Small intestine (tissue), 7 donors: ENCODE results near the gene AP3D1. TPM values are rescaled to one million over a fixed set of nuclear protein-coding genes. Genes with fewer than 3 reads are reported as not detected.

ENCODE experiments used
- DNase-seq, 2 donors: peaks; one replicate each; pipeline versions ENCODE4 v3.0.0 to v3.0.0-alpha.2; 2013
- FAIRE-seq: peaks from 2 replicates; lab custom pipeline; 2012; peaks lifted over from hg19 to GRCh38; lab: Jason Lieb, UNC
- H3K27ac ChIP-seq, 3 donors: one replicate each; pipeline ENCODE4 v1.5.1; 2013; ENCODE audit warnings: low read length in 2 of 3, mild to moderate bottlenecking in 2 of 3, control low read depth in 1 of 3, inconsistent platforms in 1 of 3, low read depth in 1 of 3, moderate library complexity in 1 of 3
- H3K27me3 ChIP-seq, 3 donors: one replicate each; pipeline ENCODE4 v1.6.1; 2013; ENCODE audit warnings: low read length in 3 of 3, inconsistent platforms in 1 of 3; ENCODE audit not compliant: control insufficient read depth in 3 of 3, insufficient read depth in 3 of 3
- H3K36me3 ChIP-seq, 3 donors: one replicate each; pipeline ENCODE4 v1.6.1; 2013; ENCODE audit warnings: low read length in 3 of 3, inconsistent platforms in 1 of 3, low read depth in 1 of 3, mild to moderate bottlenecking in 1 of 3, moderate library complexity in 1 of 3; ENCODE audit not compliant: control insufficient read depth in 3 of 3, insufficient read depth in 2 of 3
- H3K4me1 ChIP-seq, 3 donors: one replicate each; pipeline ENCODE4 v1.6.1; 2013; ENCODE audit warnings: low read length in 2 of 3, inconsistent platforms in 1 of 3, low read depth in 1 of 3, mild to moderate bottlenecking in 1 of 3, moderate library complexity in 1 of 3; ENCODE audit not compliant: control insufficient read depth in 3 of 3, insufficient read depth in 2 of 3
- H3K4me3 ChIP-seq, 3 donors: one replicate each; pipeline ENCODE4 v1.5.1; 2013; ENCODE audit warnings: low read length in 3 of 3, control low read depth in 1 of 3, inconsistent platforms in 1 of 3, low read depth in 1 of 3, mild to moderate bottlenecking in 1 of 3, moderate library complexity in 1 of 3
- H3K9me3 ChIP-seq, 2 donors: one replicate each; pipeline ENCODE4 v1.6.1; 2013; ENCODE audit warnings: low read depth in 1 of 2, low read length in 1 of 2; ENCODE audit not compliant: control insufficient read depth in 2 of 2, insufficient read depth in 1 of 2
- WGBS, 3 donors: extraction: QIAGEN DNeasy Blood & Tissue Kit; methylation state at CpG; one replicate each; pipeline ENCODE4 v1.1.7; 2013; 5-methylcytosine and 5-hydroxymethylcytosine counted together
- polyA plus RNA-seq, 4 donors: library from polyadenylated mRNA; stranded (reverse) in 3 of 4; unstranded in 1 of 4; fragments of 200-250 nt in 3 of 4; fragments of 120-200 nt in 1 of 4; gene quantifications; one replicate each; pipeline versions ENCODE4 v1.2.1 to v1.2.3, GENCODE V29; 2013
- donor health status: healthy with polysubstance abuse.
- donor health status: control.
- donor health status: control.
- donor health status: Bipolar disorder and iron deficiency.
- donor health status: healthy.

Gene AP3D1
- polyA plus RNA-seq, 4 donors = 68.1 to 106 (median 89.9) TPM

- DNase-seq (no peak), FAIRE-seq (no peak)
- no peaks in the 10 kb centered on the region for H3K9me3 ChIP-seq
- WGBS, 3 donors = 86 to 93% (median 88%) methylated on average over 13 of the region's 13 CpGs
- peaks cover 0 to 27% (median 0%) of the 10 kb centered on the region in 3 donors for H3K4me1 ChIP-seq
- no peak overlapping the region for H3K4me3 ChIP-seq
- no peak overlapping the region for H3K27ac ChIP-seq
- peaks cover 7 to 97% (median 14%) of the 10 kb centered on the region in 3 donors for H3K36me3 ChIP-seq
- no peaks in the 10 kb centered on the region for H3K27me3 ChIP-seq
Measured at GRCh38 chr19:2187159-2187558, 35.8 kb upstream of the AP3D1 start.

- no peaks in the 10 kb centered on the region for H3K9me3 ChIP-seq
- H3K36me3 ChIP-seq = peaks cover 6 to 96% (median 12%) of the 10 kb centered on the region in 3 donors
- H3K4me1 ChIP-seq = peaks cover 0 to 18% (median 0%) of the 10 kb centered on the region in 3 donors
- 62 to 87% (median 85%) methylated on average over 28 of the region's 28 CpGs for WGBS, 3 donors
- no peak overlapping the region for H3K4me3 ChIP-seq
- DNase-seq = no peak
- peak overlapping the region in 2 of 3 donors; percentile 35 to 48 for H3K27ac ChIP-seq
- no peak for FAIRE-seq
- H3K27me3 ChIP-seq = no peaks in the 10 kb centered on the region
Measured at GRCh38 chr19:2186071-2186846, 34.9 kb upstream of the AP3D1 start.

- 65 to 88% (median 84%) methylated on average over 11 of the region's 11 CpGs for WGBS, 3 donors
- H3K27me3 ChIP-seq = no peaks in the 10 kb centered on the region
- DNase-seq (no peak), FAIRE-seq (no peak)
- H3K36me3 ChIP-seq = peaks cover 4 to 96% (median 12%) of the 10 kb centered on the region in 3 donors
- no peaks in the 10 kb centered on the region for H3K9me3 ChIP-seq
- H3K4me1 ChIP-seq = peaks cover 0 to 12% (median 0%) of the 10 kb centered on the region in 3 donors
- H3K4me3 ChIP-seq = no peak overlapping the region
- peak overlapping the region in 2 of 3 donors; percentile 33 to 48 for H3K27ac ChIP-seq
Measured at GRCh38 chr19:2185734-2186070, 34.3 kb upstream of the AP3D1 start.

- H3K27me3 ChIP-seq = no peaks in the 10 kb centered on the region
- 93 to 94% (median 93%) methylated on average over 22 of the region's 22 CpGs for WGBS, 3 donors
- DNase-seq (no peak), FAIRE-seq (no peak)
- H3K4me3 ChIP-seq = no peak overlapping the region
- no peaks in the 10 kb centered on the region for H3K9me3 ChIP-seq
- peaks cover 0 to 6% (median 0%) of the 10 kb centered on the region in 3 donors for H3K4me1 ChIP-seq
- peaks cover 2 to 96% (median 12%) of the 10 kb centered on the region in 3 donors for H3K36me3 ChIP-seq
- H3K27ac ChIP-seq = no peak overlapping the region
Measured at GRCh38 chr19:2184422-2184975, 33.1 kb upstream of the AP3D1 start.

GRCh38 chr19:2181633-2181997, 30.2 kb upstream of the AP3D1 start:
- WGBS, 3 donors = 75 to 95% (median 89%) methylated on average over 8 to 9 of the region's 9 CpGs
- no peaks in the 10 kb centered on the region for H3K27me3 ChIP-seq

GRCh38 chr19:2180881-2181632, 29.7 kb upstream of the AP3D1 start:
- no peak for FAIRE-seq
- H3K4me1 ChIP-seq = no peaks in the 10 kb centered on the region
- WGBS, 3 donors = 85 to 91% (median 90%) methylated on average over 22 of the region's 22 CpGs
- H3K9me3 ChIP-seq = no peaks in the 10 kb centered on the region
- H3K4me3 ChIP-seq = no peak overlapping the region
- H3K36me3 ChIP-seq = peaks cover 2 to 86% (median 9%) of the 10 kb centered on the region in 3 donors
- no peak overlapping the region for H3K27ac ChIP-seq
- DNase-seq = no peak
- H3K27me3 ChIP-seq = no peaks in the 10 kb centered on the region

More at GRCh38 chr19:2181633-2181997, 30.2 kb upstream of the AP3D1 start:
- H3K4me3 ChIP-seq = no peak overlapping the region
- peaks cover 0 to 1% (median 0%) of the 10 kb centered on the region in 3 donors for H3K4me1 ChIP-seq
- H3K9me3 ChIP-seq = no peaks in the 10 kb centered on the region
- H3K27ac ChIP-seq = no peak overlapping the region
- H3K36me3 ChIP-seq = peaks cover 2 to 86% (median 13%) of the 10 kb centered on the region in 3 donors
- FAIRE-seq = no peak
- no peak for DNase-seq

- FAIRE-seq (no peak), DNase-seq (no peak)
- no peak overlapping the region for H3K4me3 ChIP-seq
- peaks cover 2 to 85% (median 6%) of the 10 kb centered on the region in 3 donors for H3K36me3 ChIP-seq
- WGBS, 3 donors = 90 to 96% (median 93%) methylated on average over 19 of the region's 19 CpGs
- no peak overlapping the region for H3K27ac ChIP-seq
- H3K27me3 ChIP-seq = no peaks in the 10 kb centered on the region
- no peaks in the 10 kb centered on the region for H3K9me3 ChIP-seq
- H3K4me1 ChIP-seq = no peaks in the 10 kb centered on the region
Measured at GRCh38 chr19:2180114-2180513, 28.7 kb upstream of the AP3D1 start.

- Histone ChIP-seq H3K9me3 (no peaks in the 10 kb centered on the region), H3K36me3 (peaks cover 2 to 79% (median 6%) of the 10 kb centered on the region in 3 donors), H3K27ac (no peak overlapping the region), H3K4me3 (no peak overlapping the region), H3K27me3 (no peaks in the 10 kb centered on the region), H3K4me1 (no peaks in the 10 kb centered on the region)
- WGBS, 3 donors = 87 to 94% (median 94%) methylated on average over 17 of the region's 17 CpGs
- FAIRE-seq (no peak), DNase-seq (no peak)
Measured at GRCh38 chr19:2179095-2179494, 27.7 kb upstream of the AP3D1 start.
